Lower leg skin (tissue), 4 donors: ENCODE results near the gene BLOC1S6. TPM values are rescaled to one million over a fixed set of nuclear protein-coding genes. Genes with fewer than 3 reads are reported as not detected.

Experiments
- DNase-seq, 2 donors: peaks; one replicate each; pipeline ENCODE4 v3.0.0-alpha.2; 2019; ENCODE audit warnings: low spot score in 2 of 2
- H3K4me3 ChIP-seq: fragments of 200-600 bp; sonication (generic); 2 replicates; pipeline ENCODE4 v1.5.1; 2017; ENCODE audit warnings: mild to moderate bottlenecking, low read depth; ENCODE audit not compliant: poor library complexity, severe bottlenecking
- CTCF ChIP-seq, 3 donors: fragments of 450-650 bp; IDR thresholded peaks; one replicate each; pipeline ENCODE4 v1.5.1; 2016; ENCODE audit warnings: antibody characterized with exemption in 3 of 3, mild to moderate bottlenecking in 3 of 3, moderate library complexity in 2 of 3
- POLR2A ChIP-seq, 2 donors: fragments of 450-650 bp; IDR thresholded peaks; one replicate each; pipeline ENCODE4 v1.6.1; 2016 to 2017; ENCODE audit warnings: antibody characterized with exemption in 2 of 2, mild to moderate bottlenecking in 1 of 2, moderate library complexity in 1 of 2
- WGBS, 2 donors: methylation state at CpG; one replicate each; pipeline ENCODE4 v1.1.5; 2018; 5-methylcytosine and 5-hydroxymethylcytosine counted together
- intact Hi-C: fragments of 100-400 bp; cut with DNase I; formaldehyde crosslinking; loops from one replicate; pipeline ENCODE4 v1.15.0; 2023; ENCODE audit warnings: low total_unique reads
- total RNA-seq, 4 donors: library from RNA; depleted of rRNA; stranded (reverse); fragments of >200 nt; gene quantifications; one replicate each; pipeline ENCODE4 v1.1.0, GENCODE V29; 2016

Gene BLOC1S6
- total RNA-seq, 4 donors from 2014 or later: 24.5 to 32.0 (median 27.0) TPM

GRCh38 chr15:45546789-45547188 lies 40.4 kb upstream of the BLOC1S6 start:
- no peak for DNase-seq
- TF ChIP-seq POLR2A (IDR thresholded peaks at IDR 0.05) (no peak), CTCF (IDR thresholded peaks at IDR 0.05) (no peak)
- H3K4me3 ChIP-seq: no peak overlapping the region
- 89 to 98% methylated on average over 7 of the region's 7 CpGs for WGBS, 2 donors
- intact Hi-C loops: no loop called here

- H3K4me3 ChIP-seq: no peak overlapping the region
- 76 to 77% methylated on average over 17 of the region's 17 CpGs for WGBS, 2 donors
- TF ChIP-seq POLR2A (IDR thresholded peaks at IDR 0.05): no peak
- no peak for TF ChIP-seq CTCF (IDR thresholded peaks at IDR 0.05)
- DNase-seq: no peak
- intact Hi-C loops: no loop called here
These were observed 38.2 kb upstream of the BLOC1S6 start for GRCh38 chr15:45548753-45549520.

GRCh38 chr15:45549541-45550220 lies 37.5 kb upstream of the BLOC1S6 start:
- H3K4me3 ChIP-seq: no peak overlapping the region
- intact Hi-C loops: no loop called here
- TF ChIP-seq CTCF (IDR thresholded peaks at IDR 0.05): no peak
- no peak for TF ChIP-seq POLR2A (IDR thresholded peaks at IDR 0.05)
- DNase-seq: no peak
- WGBS, 2 donors: 43 to 54% methylated on average over 9 of the region's 9 CpGs

- no peak overlapping the region for H3K4me3 ChIP-seq
- DNase-seq: no peak
- TF ChIP-seq POLR2A (IDR thresholded peaks at IDR 0.05) (no peak), CTCF (IDR thresholded peaks at IDR 0.05) (no peak)
- WGBS, 2 donors: 54 to 80% methylated on average over 3 of the region's 3 CpGs
- intact Hi-C loops: no loop called here
These were observed 36.7 kb upstream of the BLOC1S6 start for GRCh38 chr15:45550436-45550835.

GRCh38 chr15:45551676-45552075 lies 35.5 kb upstream of the BLOC1S6 start:
- 63 to 79% methylated on average over 3 of the region's 3 CpGs for WGBS, 2 donors
- H3K4me3 ChIP-seq: no peak overlapping the region
- TF ChIP-seq POLR2A (IDR thresholded peaks at IDR 0.05) (no peak), CTCF (IDR thresholded peaks at IDR 0.05) (no peak)
- intact Hi-C loops: no loop called here
- DNase-seq: no peak
